ENCODE data around the gene DHRSX.

DNA sequence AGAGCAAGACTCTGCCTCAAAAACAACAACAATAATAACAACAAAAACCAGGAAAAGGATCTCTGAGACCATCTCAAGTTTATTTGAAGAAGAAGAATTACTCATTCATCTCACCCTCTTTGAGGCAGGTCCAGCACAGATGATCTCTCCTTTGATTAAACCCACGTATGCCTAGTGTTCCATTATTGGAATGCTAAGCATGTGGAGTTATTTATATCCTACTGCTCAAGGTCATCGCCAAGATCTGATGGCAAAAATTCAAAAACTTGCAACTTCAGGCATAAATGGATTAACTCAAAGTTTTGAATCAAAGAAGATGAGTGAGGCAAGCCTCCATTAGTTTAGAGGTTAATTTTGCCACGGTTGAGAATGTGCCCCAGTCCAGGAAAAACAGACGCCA, 184.2 kb downstream of the DHRSX start:
- TF ChIP-seq GATA2 (IDR thresholded peaks at IDR 0.05; ENCODE audit: low read depth, low read length) (no peak), GATA3 (IDR thresholded peaks at IDR 0.05; ENCODE audit: low read depth, low read length) (no peak)

All from SH-SY5Y (cell line).